NT2/D1 (cell line): Measurements from ENCODE around the gene TPPP2.

Experiments used
- SUZ12 ChIP-seq: IDR thresholded peaks from 2 replicates; pipeline ENCODE4 v1.6.1; 2011; ENCODE audit not compliant: insufficient read length, insufficient read depth; ENCODE audit errors: extremely low read depth
- YY1 ChIP-seq: IDR thresholded peaks from 2 replicates; pipeline ENCODE4 v1.6.1; 2011; ENCODE audit not compliant: insufficient read length, insufficient read depth
- ZNF274 ChIP-seq: IDR thresholded peaks from 2 replicates; pipeline ENCODE4 v1.6.1; 2011; ENCODE audit warnings: mild to moderate bottlenecking, low read depth, low read length

DNA sequence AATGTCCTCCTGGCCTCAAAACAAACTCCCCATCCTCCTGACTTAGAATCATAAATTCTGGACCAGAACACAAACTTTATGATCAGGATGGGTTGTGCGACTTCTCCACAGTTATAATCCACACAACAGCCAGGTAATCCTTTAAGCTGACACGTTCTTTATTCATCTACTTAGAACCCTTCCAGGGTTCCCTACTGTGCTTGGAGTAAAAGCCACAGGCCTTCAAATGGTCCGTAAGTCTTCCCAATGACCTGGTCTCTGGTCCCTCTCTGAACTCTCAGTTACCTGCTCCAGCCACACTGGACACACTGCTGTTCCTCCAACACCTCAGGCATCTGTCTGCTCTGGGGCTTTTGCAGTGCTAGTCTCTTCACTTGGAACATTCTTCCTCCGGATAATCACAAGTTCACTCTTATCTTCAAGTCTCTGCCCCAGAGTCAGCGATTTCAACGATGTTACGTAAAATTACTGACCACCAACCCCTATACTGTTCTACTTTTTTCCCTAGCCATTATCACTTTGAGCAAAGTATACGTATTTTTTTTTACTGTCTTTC lies 10.4 kb downstream of the TPPP2 start:
- no peak for TF ChIP-seq YY1
- TF ChIP-seq ZNF274: no peak
- TF ChIP-seq SUZ12: no peak
